ENCODE measurements around the gene TERC. TPM values are rescaled to one million over a fixed set of nuclear protein-coding genes. Genes with fewer than 3 reads are reported as not detected.

Gene TERC
- total and polyA plus RNA-seq, 10 of the 15 experiments (the other 5 are each of a cell fraction or from before 2014, with no cell fraction given) = 0.43 to 125 (median 6.2) TPM; not detected in 4

- DNase-seq (ENCODE audit: low read depth, low spot score) (no peak), FAIRE-seq (no peak), ATAC-seq (no peak)
- WGBS (ENCODE audit: insufficient coverage, insufficient replicate concordance, low lambda C conversion rate, missing lambda C conversion rate) = 21% methylated on average over 3 of the region's 3 CpGs
- Histone ChIP-seq H3K27me3 (replicated peaks in 1 of 2; ENCODE audit: control insufficient read depth in 2 of 2, insufficient read depth in 2 of 2, low read length in 1 of 2) (0 out of 4 replicates have a peak, but pooled peaks cover 0 to 2% of the 10 kb centered on the region in 2 experiments), H4K20me1 (ENCODE audit: control insufficient read depth, insufficient read depth) (no peaks in the 10 kb centered on the region), H3K36me3 (ENCODE audit: control insufficient read depth in 2 of 2, insufficient read depth in 2 of 2, low read length in 1 of 2) (no peaks in the 10 kb centered on the region), H3K4me1 (ENCODE audit: control insufficient read depth, insufficient read depth, low read length) (peaks cover 7% of the 10 kb centered on the region; the same call in 1 of the 2 replicates), H3K79me2 (ENCODE audit: control insufficient read depth, insufficient read depth, low read length) (no peaks in the 10 kb centered on the region), H3K9me3 (replicated peaks; ENCODE audit: control insufficient read depth, insufficient read depth, low read length) (no peaks in the 10 kb centered on the region), H3K9ac (ENCODE audit: control insufficient read depth, insufficient read depth, low read length) (no peak overlapping the region), H3K4me3 (no peak overlapping the region), H3K4me2 (ENCODE audit: control insufficient read depth, insufficient read depth) (no peak overlapping the region), H2AFZ (ENCODE audit: control insufficient read depth, low read depth, low read length) (no peak overlapping the region), H3K27ac (ENCODE audit: control insufficient read depth, insufficient read depth) (no peak overlapping the region)
- ChIA-PET RAD21 (ENCODE audit: unreplicated experiment) (no interaction called here), SMC1A (ENCODE audit: uncharacterized antibody, unreplicated experiment) (interaction anchor here (0.9 kb wide), 1 partner anchor 9 kb away, joined by 3 read pairs; no protein-coding TSS in a partner anchor), CTCF (no interaction called here), POLR2A (no interaction called here)
- in situ Hi-C loops (cut with MboI) (no loop called here), intact Hi-C loops (cut with micrococcal nuclease; ENCODE audit: unreplicated experiment) (no loop called here)
- no TSS peak for BruUV-seq (replicated peaks)
- TF ChIP-seq EZH2 (IDR thresholded peaks at IDR 0.05; ENCODE audit: borderline replicate concordance, control insufficient read depth, low read depth, low read length) (no peak), E2F8 (IDR thresholded peaks at IDR 0.05; ENCODE audit: low read depth, partially characterized antibody) (no peak), FOXK2 (IDR thresholded peaks at IDR 0.05) (no peak), MEF2B (IDR thresholded peaks at IDR 0.05; ENCODE audit: partially characterized antibody, poor library complexity, severe bottlenecking) (no peak)
Measured at GRCh38 chr3:169754711-169755110, 10.1 kb downstream of the TERC start.

- POLR2A ChIA-PET = no interaction called here
- in situ Hi-C loops (cut with MboI) (no loop called here), intact Hi-C loops (cut with micrococcal nuclease; ENCODE audit: unreplicated experiment) (no loop called here)
- no peak for FAIRE-seq
- SMC1A ChIA-PET (ENCODE audit: uncharacterized antibody, unreplicated experiment) = no interaction called here
- 61% methylated on average over 2 of the region's 2 CpGs for WGBS (ENCODE audit: insufficient coverage, insufficient replicate concordance, low lambda C conversion rate, missing lambda C conversion rate)
- H3K4me3 ChIP-seq = no peak overlapping the region
- no peak overlapping the region for H3K27ac ChIP-seq (ENCODE audit: control insufficient read depth, insufficient read depth)
- no peak overlapping the region for H2AFZ ChIP-seq (ENCODE audit: control insufficient read depth, low read depth, low read length)
- RAD21 ChIA-PET (ENCODE audit: unreplicated experiment) = no interaction called here
- ATAC-seq = no peak
- H3K4me1 ChIP-seq (ENCODE audit: control insufficient read depth, insufficient read depth, low read length) = peaks cover 4% of the 10 kb centered on the region; the same call in 1 of the 2 replicates
- no peaks in the 10 kb centered on the region for H4K20me1 ChIP-seq (ENCODE audit: control insufficient read depth, insufficient read depth)
- H3K27me3 ChIP-seq (replicated peaks in 1 of 2; ENCODE audit: control insufficient read depth in 2 of 2, insufficient read depth in 2 of 2, low read length in 1 of 2) = 0 out of 4 replicates have a peak, but pooled peaks cover 0 to 2% of the 10 kb centered on the region in 2 experiments
- no peak for DNase-seq (ENCODE audit: low read depth, low spot score)
- H3K4me2 ChIP-seq (ENCODE audit: control insufficient read depth, insufficient read depth) = no peak overlapping the region
- no peak overlapping the region for H3K9ac ChIP-seq (ENCODE audit: control insufficient read depth, insufficient read depth, low read length)
- TF ChIP-seq CBX5 (IDR thresholded peaks at IDR 0.05; ENCODE audit: low read depth) (no peak), SREBF1 (IDR thresholded peaks at IDR 0.05; ENCODE audit: low read length) (no peak), STAT1 (conservative IDR thresholded peaks at IDR 0.05) (no peak), STAT3 (IDR thresholded peaks at IDR 0.05; ENCODE audit: low read depth, low read length) (no peak), IKZF1 (conservative IDR thresholded peaks at IDR 0.05) (no peak), SP1 (IDR thresholded peaks at IDR 0.05; ENCODE audit: low read depth, low read length) (no peak)
- no TSS peak for BruUV-seq (replicated peaks)
- no peaks in the 10 kb centered on the region for H3K36me3 ChIP-seq (ENCODE audit: control insufficient read depth in 2 of 2, insufficient read depth in 2 of 2, low read length in 1 of 2)
- CTCF ChIA-PET = no interaction called here
- no peaks in the 10 kb centered on the region for H3K79me2 ChIP-seq (ENCODE audit: control insufficient read depth, insufficient read depth, low read length)
- no peaks in the 10 kb centered on the region for H3K9me3 ChIP-seq (replicated peaks; ENCODE audit: control insufficient read depth, insufficient read depth, low read length)
Measured at GRCh38 chr3:169751875-169752274, 13.0 kb downstream of the TERC start.

All from GM12878 (cell line).